ENCODE measurements around the gene MRPS16.
A peak's percentile ranks its signal among the peaks of the same experiment; 100 is the strongest.
"Not testable (repeated sequence)": the region's sequence is repeated elsewhere in the genome, so short reads cannot be mapped to it uniquely, and the experiment has no call there.

Gene MRPS16

DNA sequence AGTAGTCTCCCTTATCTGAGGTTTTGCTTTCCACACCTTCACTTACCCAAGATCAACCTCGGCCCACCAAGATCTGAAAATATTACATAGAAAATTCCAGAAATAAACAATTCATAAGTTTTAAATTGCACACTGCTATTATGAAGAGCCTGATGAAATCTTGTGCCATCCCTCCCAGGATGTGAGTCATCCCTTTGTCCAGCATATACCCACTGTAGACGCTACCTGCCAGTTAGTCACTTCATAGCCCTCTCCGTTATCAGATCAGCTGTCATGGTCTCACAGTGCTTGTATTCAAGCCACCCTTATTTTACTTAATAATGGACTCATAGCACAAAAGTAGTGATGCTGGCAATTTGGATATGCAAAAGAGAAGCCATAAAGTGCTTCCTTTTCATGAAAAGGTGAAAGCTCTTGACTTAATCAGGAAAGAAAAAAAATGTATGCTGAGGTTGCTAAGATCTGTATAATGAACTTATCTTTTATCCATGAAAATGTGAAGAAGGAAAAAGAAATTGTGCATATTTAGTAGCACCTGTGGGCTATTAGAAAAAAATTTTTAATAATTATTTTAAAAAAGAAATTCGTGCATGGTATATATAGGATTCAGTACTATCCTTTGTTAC lies 9.8 kb upstream of the MRPS16 start:
- no peaks in the 10 kb centered on the region for H3K79me2 ChIP-seq
- H3K27ac ChIP-seq = no peak overlapping the region
- H2AFZ ChIP-seq = no peak overlapping the region
- no peaks in the 10 kb centered on the region for H3K27me3 ChIP-seq (ENCODE audit: control insufficient read depth, insufficient read depth, low read length)
- TF ChIP-seq, protein P1, sequence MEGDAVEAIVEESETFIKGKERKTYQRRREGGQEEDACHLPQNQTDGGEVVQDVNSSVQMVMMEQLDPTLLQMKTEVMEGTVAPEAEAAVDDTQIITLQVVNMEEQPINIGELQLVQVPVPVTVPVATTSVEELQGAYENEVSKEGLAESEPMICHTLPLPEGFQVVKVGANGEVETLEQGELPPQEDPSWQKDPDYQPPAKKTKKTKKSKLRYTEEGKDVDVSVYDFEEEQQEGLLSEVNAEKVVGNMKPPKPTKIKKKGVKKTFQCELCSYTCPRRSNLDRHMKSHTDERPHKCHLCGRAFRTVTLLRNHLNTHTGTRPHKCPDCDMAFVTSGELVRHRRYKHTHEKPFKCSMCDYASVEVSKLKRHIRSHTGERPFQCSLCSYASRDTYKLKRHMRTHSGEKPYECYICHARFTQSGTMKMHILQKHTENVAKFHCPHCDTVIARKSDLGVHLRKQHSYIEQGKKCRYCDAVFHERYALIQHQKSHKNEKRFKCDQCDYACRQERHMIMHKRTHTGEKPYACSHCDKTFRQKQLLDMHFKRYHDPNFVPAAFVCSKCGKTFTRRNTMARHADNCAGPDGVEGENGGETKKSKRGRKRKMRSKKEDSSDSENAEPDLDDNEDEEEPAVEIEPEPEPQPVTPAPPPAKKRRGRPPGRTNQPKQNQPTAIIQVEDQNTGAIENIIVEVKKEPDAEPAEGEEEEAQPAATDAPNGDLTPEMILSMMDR (IDR thresholded peaks at IDR 0.05) = no peak
- no peaks in the 10 kb centered on the region for H3K9me3 ChIP-seq (ENCODE audit: control insufficient read depth, low read length)
- no peak overlapping the region for H3K4me2 ChIP-seq (ENCODE audit: low read length)
- no peaks in the 10 kb centered on the region for H3K4me1 ChIP-seq
- H3K36me3 ChIP-seq (ENCODE audit: control insufficient read depth, insufficient read depth, low read length) = no peaks in the 10 kb centered on the region
- H3K9ac ChIP-seq = no peak overlapping the region
- no peak overlapping the region for H3K4me3 ChIP-seq (ENCODE audit: low read depth, low read length)

DNA sequence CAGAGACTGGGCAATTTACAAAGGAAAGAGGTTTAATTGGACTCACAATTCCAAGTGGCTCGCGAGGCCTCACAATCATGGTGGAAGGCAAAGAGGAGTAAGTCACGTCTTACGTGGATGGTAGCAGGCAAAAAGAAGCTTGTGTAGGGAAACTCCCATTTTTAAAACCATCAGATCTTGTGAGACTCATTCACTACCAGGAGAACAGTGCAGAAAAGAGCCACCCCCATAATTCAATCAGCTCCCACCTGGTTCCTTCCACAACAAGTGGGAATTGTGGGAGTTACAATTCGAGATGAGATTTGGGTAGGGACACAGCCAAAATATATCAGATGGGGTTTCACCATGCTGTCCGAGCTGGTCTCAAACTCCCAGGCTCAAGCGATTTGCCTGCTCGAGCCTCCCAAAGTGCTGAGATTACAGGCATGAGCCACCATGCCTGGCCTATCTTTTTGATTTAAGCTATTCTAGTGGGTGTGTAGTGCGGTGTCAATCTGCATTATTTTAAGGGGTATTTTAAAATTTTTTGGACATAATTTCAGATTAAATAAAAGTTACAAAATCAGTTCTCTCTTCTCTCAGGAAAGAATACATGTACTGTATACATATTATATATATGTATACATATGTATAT lies 9.0 kb upstream of the MRPS16 start:
- TF ChIP-seq, protein P1 (IDR thresholded peaks at IDR 0.05) = no peak
- Histone ChIP-seq H3K79me2 (no peaks in the 10 kb centered on the region), H3K27ac (no peak overlapping the region), H3K36me3 (ENCODE audit: control insufficient read depth, insufficient read depth, low read length) (no peaks in the 10 kb centered on the region), H3K4me2 (ENCODE audit: low read length) (no peak overlapping the region), H3K9me3 (ENCODE audit: control insufficient read depth, low read length) (no peaks in the 10 kb centered on the region), H3K9ac (no peak overlapping the region), H2AFZ (no peak overlapping the region), H3K4me1 (no peaks in the 10 kb centered on the region), H3K27me3 (ENCODE audit: control insufficient read depth, insufficient read depth, low read length) (no peaks in the 10 kb centered on the region), H3K4me3 (ENCODE audit: low read depth, low read length) (no peak overlapping the region)

DNA sequence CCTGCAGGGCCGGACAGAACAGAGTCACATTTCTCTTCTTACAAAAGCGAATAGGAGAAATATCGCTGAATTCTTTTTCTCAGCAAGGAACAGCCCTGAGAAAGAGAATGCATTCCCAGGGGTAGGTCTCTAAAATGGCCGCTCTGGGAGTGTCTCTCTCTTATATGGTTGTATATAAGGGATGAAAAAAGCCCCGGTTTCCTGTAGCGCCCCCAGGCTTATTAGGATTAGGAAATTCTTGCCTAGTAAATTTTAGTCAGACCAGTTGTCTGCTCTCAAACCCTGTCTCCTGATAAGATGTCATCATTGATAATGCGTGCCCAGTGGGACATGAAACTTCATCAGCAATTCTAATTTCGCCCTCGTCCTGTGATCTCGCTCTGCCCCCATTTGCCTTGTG lies 6.2 kb upstream of the MRPS16 start:
- not testable (repeated sequence) for H3K9ac ChIP-seq; H3K4me2 ChIP-seq (ENCODE audit: low read length); H3K27ac ChIP-seq; H3K27me3 ChIP-seq (ENCODE audit: control insufficient read depth, insufficient read depth, low read length); H2AFZ ChIP-seq; H3K9me3 ChIP-seq (ENCODE audit: control insufficient read depth, low read length); H3K79me2 ChIP-seq; H3K4me1 ChIP-seq; H3K4me3 ChIP-seq (ENCODE audit: low read depth, low read length); H3K36me3 ChIP-seq (ENCODE audit: control insufficient read depth, insufficient read depth, low read length)

DNA sequence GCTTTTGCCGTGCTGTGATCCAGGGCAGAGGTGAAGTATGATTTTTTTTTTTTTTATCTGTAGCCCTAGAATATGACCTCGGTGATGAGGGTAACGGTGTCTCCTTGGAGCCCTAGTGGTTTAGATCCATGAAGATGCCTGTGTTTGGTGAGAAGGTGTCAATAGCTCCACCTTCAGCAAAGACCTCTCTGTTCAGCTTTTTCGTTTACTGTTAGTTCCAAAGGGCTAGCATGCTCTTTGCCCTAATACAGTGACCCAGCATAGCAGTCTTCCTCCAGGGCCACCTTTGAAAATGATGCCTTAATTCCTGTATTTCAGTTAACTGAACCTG lies 746 bp upstream of the MRPS16 start:
- Histone ChIP-seq H3K4me1 (peaks cover 4% of the 10 kb centered on the region), H3K4me3 (ENCODE audit: low read depth, low read length) (peak overlapping the region; percentile 84), H3K36me3 (ENCODE audit: control insufficient read depth, insufficient read depth, low read length) (no peaks in the 10 kb centered on the region), H3K9me3 (ENCODE audit: control insufficient read depth, low read length) (no peaks in the 10 kb centered on the region), H3K27ac (peak overlapping the region; percentile 74), H3K27me3 (ENCODE audit: control insufficient read depth, insufficient read depth, low read length) (no peaks in the 10 kb centered on the region), H3K79me2 (peaks cover 6% of the 10 kb centered on the region), H3K9ac (no peak overlapping the region), H3K4me2 (ENCODE audit: low read length) (peak overlapping the region; percentile 59), H2AFZ (peak overlapping the region; percentile 96)
- TF ChIP-seq, protein P1 (IDR thresholded peaks at IDR 0.05) = no peak

DNA sequence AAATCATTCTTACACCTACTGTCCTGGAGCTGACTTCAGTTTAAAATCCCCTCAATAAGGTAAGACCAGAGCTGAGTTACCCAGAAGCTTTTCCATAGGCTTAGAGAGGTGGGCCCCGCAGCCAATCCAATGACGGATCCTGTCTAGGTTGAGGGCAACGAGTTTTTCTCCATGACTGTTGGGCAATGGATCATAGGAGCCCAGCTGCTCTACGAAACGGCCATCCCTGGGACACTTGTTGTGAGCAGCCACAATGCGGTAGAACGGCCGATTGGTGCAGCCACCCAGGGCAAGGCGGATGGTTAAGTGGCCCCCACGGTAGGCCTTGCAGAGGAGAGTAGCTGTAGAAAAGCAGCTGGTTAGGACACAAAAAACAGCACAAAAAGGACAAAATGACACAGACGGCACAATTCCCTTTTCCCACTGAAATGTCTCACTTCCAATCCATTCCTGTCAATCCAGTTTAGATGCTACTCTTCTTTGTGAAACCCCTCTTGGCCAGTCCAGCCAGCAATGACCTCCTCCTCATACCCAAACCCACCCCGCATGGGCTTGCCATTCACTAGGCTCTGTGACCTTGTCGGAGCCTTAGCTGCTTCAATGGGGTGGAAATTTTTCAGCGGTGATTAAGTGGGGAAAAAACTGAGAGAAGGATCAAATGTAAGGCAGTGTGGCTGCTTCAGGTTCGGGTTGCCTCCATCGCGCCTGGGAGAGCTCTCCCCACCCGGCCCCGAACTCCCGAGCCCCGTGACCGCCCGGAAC lies 580 bp downstream of the MRPS16 start:
- Histone ChIP-seq H3K4me3 (ENCODE audit: low read depth, low read length) (peak overlapping the region; percentile 84), H3K79me2 (peaks cover 11% of the 10 kb centered on the region), H3K4me2 (ENCODE audit: low read length) (peak overlapping the region; percentile 84), H3K9ac (peak overlapping the region; percentile 89), H3K27me3 (ENCODE audit: control insufficient read depth, insufficient read depth, low read length) (no peaks in the 10 kb centered on the region), H3K36me3 (ENCODE audit: control insufficient read depth, insufficient read depth, low read length) (no peaks in the 10 kb centered on the region), H2AFZ (peak overlapping the region; percentile 96), H3K4me1 (peaks cover 10% of the 10 kb centered on the region), H3K9me3 (ENCODE audit: control insufficient read depth, low read length) (no peaks in the 10 kb centered on the region), H3K27ac (peak overlapping the region; percentile 74)
- TF ChIP-seq, protein P1 (IDR thresholded peaks at IDR 0.05) = no peak
